ENCODE measurements around the gene PLPP4. TPM values are rescaled to one million over a fixed set of nuclear protein-coding genes. Genes with fewer than 3 reads are reported as not detected.

Gene PLPP4
- total RNA-seq, 1 donor, result not detected

- no peaks in the 10 kb centered on the region for H3K4me1 ChIP-seq (ENCODE audit: insufficient read depth, low read length)
- no peaks in the 10 kb centered on the region for H3K27me3 ChIP-seq (ENCODE audit: insufficient read depth, low read length)
- H3K9me3 ChIP-seq (ENCODE audit: low read depth, low read length), result no peaks in the 10 kb centered on the region
- H3K4me3 ChIP-seq (ENCODE audit: low read length), result no peak overlapping the region
These were observed 56.3 kb downstream of the PLPP4 start for GRCh38 chr10:120513307-120513796.

- no peak overlapping the region for H3K4me3 ChIP-seq (ENCODE audit: low read length)
- no peaks in the 10 kb centered on the region for H3K27me3 ChIP-seq (ENCODE audit: insufficient read depth, low read length)
- H3K9me3 ChIP-seq (ENCODE audit: low read depth, low read length), result no peaks in the 10 kb centered on the region
- H3K4me1 ChIP-seq (ENCODE audit: insufficient read depth, low read length), result no peaks in the 10 kb centered on the region
These were observed 57.1 kb downstream of the PLPP4 start for GRCh38 chr10:120514035-120514620.

- Histone ChIP-seq H3K27me3 (ENCODE audit: insufficient read depth, low read length) (no peaks in the 10 kb centered on the region), H3K4me3 (ENCODE audit: low read length) (no peak overlapping the region), H3K9me3 (ENCODE audit: low read depth, low read length) (no peaks in the 10 kb centered on the region), H3K4me1 (ENCODE audit: insufficient read depth, low read length) (no peaks in the 10 kb centered on the region)
These were observed 57.9 kb downstream of the PLPP4 start for GRCh38 chr10:120514959-120515358.

DNA sequence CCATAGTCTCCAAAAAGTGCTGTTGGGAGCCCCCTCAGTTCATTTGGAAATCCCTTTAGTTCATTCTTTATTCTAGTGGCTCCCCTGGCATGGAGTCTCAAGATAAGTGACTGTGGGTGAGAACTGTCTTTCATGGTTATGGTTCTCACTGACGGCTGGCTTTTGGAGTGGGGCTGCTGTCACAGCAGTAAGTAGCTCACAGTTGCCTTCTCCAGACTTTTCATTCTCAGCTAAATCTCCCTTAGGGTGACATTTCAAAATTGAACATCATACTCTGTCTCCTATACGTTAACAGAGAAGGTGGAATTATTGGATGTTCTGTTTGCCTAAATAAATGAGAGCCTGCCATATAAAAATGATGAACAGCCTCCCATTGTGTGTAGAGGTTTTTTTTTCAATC is 58.7 kb downstream of the PLPP4 start:
- Histone ChIP-seq H3K4me3 (ENCODE audit: low read length) (no peak overlapping the region), H3K27me3 (ENCODE audit: insufficient read depth, low read length) (no peaks in the 10 kb centered on the region), H3K9me3 (ENCODE audit: low read depth, low read length) (no peaks in the 10 kb centered on the region), H3K4me1 (ENCODE audit: insufficient read depth, low read length) (no peaks in the 10 kb centered on the region)

DNA sequence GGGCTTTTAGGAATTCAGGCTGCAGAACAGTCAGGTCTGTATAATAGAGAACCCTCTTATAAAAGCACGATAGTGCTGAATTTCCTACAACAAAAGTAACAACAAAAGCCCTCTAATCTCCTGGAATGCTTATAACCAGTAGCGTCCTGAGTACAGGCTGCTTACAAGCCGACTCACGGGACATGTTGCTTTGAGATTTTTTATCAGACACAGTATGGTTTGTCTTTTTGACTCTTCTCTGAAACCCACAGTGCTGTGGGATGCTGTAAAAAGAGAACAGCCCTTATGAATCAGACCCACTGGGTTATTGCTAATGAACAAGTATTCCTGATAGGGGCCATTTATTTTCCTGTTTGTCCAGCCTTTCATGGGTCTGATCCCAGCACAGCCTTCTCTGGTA is 59.4 kb downstream of the PLPP4 start:
- Histone ChIP-seq H3K9me3 (ENCODE audit: low read depth, low read length) (no peaks in the 10 kb centered on the region), H3K27me3 (ENCODE audit: insufficient read depth, low read length) (no peaks in the 10 kb centered on the region), H3K4me1 (ENCODE audit: insufficient read depth, low read length) (no peaks in the 10 kb centered on the region), H3K4me3 (ENCODE audit: low read length) (no peak overlapping the region)

DNA sequence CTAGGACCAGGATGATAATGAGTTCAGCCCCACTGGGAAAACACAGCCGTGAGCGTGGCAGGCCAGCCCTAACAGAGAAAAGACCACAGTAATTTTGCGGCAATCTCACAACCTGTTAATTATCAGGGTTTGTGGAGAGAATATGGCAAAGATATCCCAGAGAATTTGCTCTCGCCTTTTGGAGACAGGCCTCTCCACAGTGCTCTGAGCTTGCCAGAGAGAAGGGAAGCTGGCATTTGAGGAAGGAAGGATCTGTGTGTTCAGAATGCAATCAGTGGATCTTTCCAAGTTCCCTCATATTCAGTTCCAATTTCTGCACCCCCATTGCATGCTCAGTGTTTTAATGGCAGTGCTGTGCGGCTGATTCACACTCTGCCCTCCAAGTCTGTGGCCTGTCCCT is 60.2 kb downstream of the PLPP4 start:
- no peaks in the 10 kb centered on the region for H3K27me3 ChIP-seq (ENCODE audit: insufficient read depth, low read length)
- H3K4me3 ChIP-seq (ENCODE audit: low read length), result no peak overlapping the region
- H3K9me3 ChIP-seq (ENCODE audit: low read depth, low read length), result no peaks in the 10 kb centered on the region
- H3K4me1 ChIP-seq (ENCODE audit: insufficient read depth, low read length), result no peaks in the 10 kb centered on the region

DNA sequence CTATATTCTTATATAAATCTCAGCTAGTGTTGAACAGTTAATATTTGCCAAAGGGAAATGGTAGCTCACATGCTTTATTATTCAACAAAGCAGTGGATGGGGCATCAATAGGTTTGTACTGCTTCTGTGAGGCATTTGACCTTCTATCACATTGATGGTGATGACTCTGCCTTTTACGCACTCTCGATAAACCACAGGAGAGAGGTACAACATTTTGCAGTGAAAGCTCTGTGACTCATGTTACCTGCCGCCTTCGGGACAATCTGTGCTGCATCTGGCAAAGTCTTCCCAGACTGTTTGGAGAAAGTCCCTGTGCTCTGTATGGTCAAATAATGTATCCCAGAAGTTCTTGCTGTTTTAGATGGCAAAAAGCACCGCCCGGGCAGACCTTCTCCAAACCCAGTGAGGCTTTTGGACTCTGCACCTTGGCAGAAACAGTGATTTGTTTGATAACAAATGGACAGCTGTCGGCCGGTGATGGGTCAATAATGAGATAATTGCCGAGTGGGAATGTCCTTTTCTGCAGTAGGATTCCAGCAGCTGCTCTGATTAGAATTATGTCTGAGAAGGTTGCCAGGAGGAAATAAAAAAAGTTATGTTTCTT is 61.0 kb downstream of the PLPP4 start:
- Histone ChIP-seq H3K4me3 (ENCODE audit: low read length) (no peak overlapping the region), H3K4me1 (ENCODE audit: insufficient read depth, low read length) (no peaks in the 10 kb centered on the region), H3K9me3 (ENCODE audit: low read depth, low read length) (no peaks in the 10 kb centered on the region), H3K27me3 (ENCODE audit: insufficient read depth, low read length) (no peaks in the 10 kb centered on the region)

GRCh38 chr10:120521880-120522279 is 64.9 kb downstream of the PLPP4 start:
- H3K4me1 ChIP-seq (ENCODE audit: insufficient read depth, low read length), result no peaks in the 10 kb centered on the region
- no peaks in the 10 kb centered on the region for H3K27me3 ChIP-seq (ENCODE audit: insufficient read depth, low read length)
- H3K4me3 ChIP-seq (ENCODE audit: low read length), result no peak overlapping the region
- no peaks in the 10 kb centered on the region for H3K9me3 ChIP-seq (ENCODE audit: low read depth, low read length)

DNA sequence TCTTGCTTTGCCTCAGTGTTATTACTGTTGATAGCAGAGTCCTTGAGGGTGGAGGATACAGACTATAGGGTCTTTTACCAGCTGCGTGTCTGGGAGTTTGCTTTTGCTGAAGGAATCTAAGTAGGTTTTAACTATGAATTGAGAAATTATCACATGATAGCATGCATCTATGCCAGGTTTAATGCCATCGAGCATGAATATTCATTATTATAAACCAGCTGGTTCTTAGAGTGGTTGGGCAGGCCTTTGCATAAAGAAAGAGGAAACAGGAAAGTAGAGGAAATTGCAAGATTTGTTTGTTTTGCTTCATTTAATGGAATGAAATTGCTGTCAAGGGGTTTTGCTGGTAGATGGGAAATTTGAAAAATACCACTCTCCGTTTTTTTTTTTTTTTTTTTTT is 70.7 kb downstream of the PLPP4 start:
- no peaks in the 10 kb centered on the region for H3K27me3 ChIP-seq (ENCODE audit: insufficient read depth, low read length)
- no peak overlapping the region for H3K4me3 ChIP-seq (ENCODE audit: low read length)
- H3K4me1 ChIP-seq (ENCODE audit: insufficient read depth, low read length), result no peaks in the 10 kb centered on the region
- no peaks in the 10 kb centered on the region for H3K9me3 ChIP-seq (ENCODE audit: low read depth, low read length)

DNA sequence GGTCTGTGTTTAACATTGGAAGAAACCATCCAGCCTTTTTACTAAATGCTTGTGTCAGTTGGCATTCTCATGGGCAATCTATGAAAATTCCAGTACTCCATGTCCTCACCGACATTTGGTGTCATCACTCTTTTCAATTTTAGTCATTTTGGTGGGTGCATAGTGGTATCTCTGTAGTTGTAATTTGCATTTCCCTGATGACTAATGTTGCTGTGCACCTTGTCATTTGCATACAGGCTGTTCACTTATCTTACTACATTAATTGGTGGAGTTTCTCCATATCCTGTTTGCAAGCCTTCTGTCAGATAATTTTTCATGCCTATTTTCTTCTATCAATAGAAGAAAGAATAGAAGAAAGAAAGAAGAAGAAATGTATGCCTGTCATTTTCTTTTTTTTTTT is 73.7 kb downstream of the PLPP4 start:
- H3K27me3 ChIP-seq (ENCODE audit: insufficient read depth, low read length), result no peaks in the 10 kb centered on the region
- H3K4me1 ChIP-seq (ENCODE audit: insufficient read depth, low read length), result no peaks in the 10 kb centered on the region
- H3K4me3 ChIP-seq (ENCODE audit: low read length), result no peak overlapping the region
- no peaks in the 10 kb centered on the region for H3K9me3 ChIP-seq (ENCODE audit: low read depth, low read length)

- H3K27me3 ChIP-seq (ENCODE audit: insufficient read depth, low read length), result no peaks in the 10 kb centered on the region
- H3K4me1 ChIP-seq (ENCODE audit: insufficient read depth, low read length), result no peaks in the 10 kb centered on the region
- H3K9me3 ChIP-seq (ENCODE audit: low read depth, low read length), result no peaks in the 10 kb centered on the region
- no peak overlapping the region for H3K4me3 ChIP-seq (ENCODE audit: low read length)
These were observed 81.1 kb downstream of the PLPP4 start for GRCh38 chr10:120538091-120538490.

DNA sequence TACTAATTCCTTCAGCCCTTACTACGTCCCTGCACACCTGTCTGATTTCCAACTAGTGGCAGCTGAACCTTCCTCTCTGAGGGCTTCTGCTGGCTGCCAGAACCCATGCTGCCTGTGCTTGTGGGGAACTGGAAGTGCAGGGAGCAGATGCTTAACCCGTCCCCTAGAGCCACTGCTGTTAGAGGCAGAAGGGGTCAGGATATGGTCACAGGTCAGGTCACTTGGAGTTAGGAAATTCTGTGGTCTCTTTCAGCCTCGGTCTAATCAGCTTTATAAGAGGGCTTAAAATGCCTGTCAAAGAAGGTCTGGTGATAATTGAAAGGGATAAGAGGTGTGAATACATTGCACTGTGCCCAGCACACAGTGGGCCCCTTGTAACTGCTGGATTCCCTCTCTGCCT is 82.0 kb downstream of the PLPP4 start:
- Histone ChIP-seq H3K4me3 (ENCODE audit: low read length) (no peak overlapping the region), H3K4me1 (ENCODE audit: insufficient read depth, low read length) (no peaks in the 10 kb centered on the region), H3K27me3 (ENCODE audit: insufficient read depth, low read length) (no peaks in the 10 kb centered on the region), H3K9me3 (ENCODE audit: low read depth, low read length) (no peaks in the 10 kb centered on the region)

DNA sequence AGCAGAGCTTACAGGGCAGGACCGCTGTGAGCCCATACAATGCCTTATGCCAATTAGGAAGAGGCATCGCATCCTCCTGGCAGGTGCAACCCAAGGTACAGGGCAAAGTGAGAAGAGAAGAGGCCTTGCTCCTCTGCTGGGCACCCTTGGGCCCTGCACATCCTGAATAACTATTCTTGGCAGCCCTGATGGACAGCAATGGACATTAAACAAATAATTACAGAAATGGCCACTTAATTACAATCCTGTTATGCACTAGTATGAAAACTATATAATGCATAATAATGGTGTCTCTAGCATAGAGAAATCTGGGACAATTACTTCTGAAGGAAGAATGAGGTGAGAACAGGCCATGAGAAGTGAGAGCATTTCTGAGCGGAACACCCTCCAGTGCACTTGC is 83.5 kb downstream of the PLPP4 start:
- Histone ChIP-seq H3K9me3 (ENCODE audit: low read depth, low read length) (no peaks in the 10 kb centered on the region), H3K4me3 (ENCODE audit: low read length) (no peak overlapping the region), H3K4me1 (ENCODE audit: insufficient read depth, low read length) (no peaks in the 10 kb centered on the region), H3K27me3 (ENCODE audit: insufficient read depth, low read length) (no peaks in the 10 kb centered on the region)

DNA sequence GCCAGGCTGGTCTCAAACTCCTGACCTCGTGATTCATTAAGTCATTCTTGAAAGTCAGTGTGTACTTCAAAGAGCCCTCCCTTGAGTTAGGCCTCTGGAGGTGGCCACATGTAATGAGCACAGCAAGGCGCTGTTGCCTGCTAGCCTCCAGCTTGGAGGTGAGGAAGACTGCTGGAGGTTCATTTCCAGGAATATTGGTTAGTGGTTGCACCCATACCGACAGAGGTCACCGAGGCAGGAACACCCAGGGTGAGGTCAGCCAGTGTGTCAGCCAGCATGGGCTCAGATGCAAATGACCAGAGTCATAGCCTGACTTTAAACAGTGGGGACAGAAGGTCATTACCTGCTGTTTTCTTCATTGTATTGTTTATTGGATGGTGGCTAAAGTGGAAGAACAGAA is 85.0 kb downstream of the PLPP4 start:
- H3K4me1 ChIP-seq (ENCODE audit: insufficient read depth, low read length), result no peaks in the 10 kb centered on the region
- no peaks in the 10 kb centered on the region for H3K9me3 ChIP-seq (ENCODE audit: low read depth, low read length)
- H3K27me3 ChIP-seq (ENCODE audit: insufficient read depth, low read length), result no peaks in the 10 kb centered on the region
- H3K4me3 ChIP-seq (ENCODE audit: low read length), result no peak overlapping the region

- Histone ChIP-seq H3K4me3 (ENCODE audit: low read length) (no peak overlapping the region), H3K9me3 (ENCODE audit: low read depth, low read length) (no peaks in the 10 kb centered on the region), H3K4me1 (ENCODE audit: insufficient read depth, low read length) (no peaks in the 10 kb centered on the region), H3K27me3 (ENCODE audit: insufficient read depth, low read length) (no peaks in the 10 kb centered on the region)
These were observed 85.6 kb downstream of the PLPP4 start for GRCh38 chr10:120542591-120542990.

DNA sequence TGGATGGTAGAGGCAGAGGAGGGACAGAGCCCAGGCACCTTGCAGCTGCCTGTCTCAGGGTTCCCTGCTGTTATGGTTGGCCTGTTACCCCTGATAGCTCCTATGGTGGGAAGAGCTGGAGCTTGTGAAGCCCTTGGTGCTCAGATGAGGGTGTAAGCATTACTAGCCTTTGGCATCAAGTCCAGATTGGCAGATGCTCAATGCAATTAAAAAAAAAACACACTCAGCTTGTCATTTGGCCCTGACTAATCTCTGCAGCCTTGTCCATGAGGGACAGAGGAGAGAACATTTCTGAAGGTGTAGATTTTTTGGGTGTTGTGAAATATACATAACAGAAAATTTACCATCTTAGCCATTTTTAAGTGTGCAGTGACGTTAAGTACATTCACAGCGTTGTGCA is 86.3 kb downstream of the PLPP4 start:
- Histone ChIP-seq H3K27me3 (ENCODE audit: insufficient read depth, low read length) (no peaks in the 10 kb centered on the region), H3K4me3 (ENCODE audit: low read length) (no peak overlapping the region), H3K4me1 (ENCODE audit: insufficient read depth, low read length) (no peaks in the 10 kb centered on the region), H3K9me3 (ENCODE audit: low read depth, low read length) (no peaks in the 10 kb centered on the region)

Measured in mononuclear cell (primary cell).